Measurements from ENCODE around the gene TSC2.
"Not testable (repeated sequence)": the region's sequence is repeated elsewhere in the genome, so short reads cannot be mapped to it uniquely, and the experiment has no call there.

The TSC2 gene

GRCh38 chr16:2123706-2124376 lies 76.1 kb downstream of the TSC2 start:
- DNase-seq = not testable (repeated sequence)

- DNase-seq = not testable (repeated sequence)
Observed at GRCh38 chr16:2124377-2124693, 76.5 kb downstream of the TSC2 start.

DNA sequence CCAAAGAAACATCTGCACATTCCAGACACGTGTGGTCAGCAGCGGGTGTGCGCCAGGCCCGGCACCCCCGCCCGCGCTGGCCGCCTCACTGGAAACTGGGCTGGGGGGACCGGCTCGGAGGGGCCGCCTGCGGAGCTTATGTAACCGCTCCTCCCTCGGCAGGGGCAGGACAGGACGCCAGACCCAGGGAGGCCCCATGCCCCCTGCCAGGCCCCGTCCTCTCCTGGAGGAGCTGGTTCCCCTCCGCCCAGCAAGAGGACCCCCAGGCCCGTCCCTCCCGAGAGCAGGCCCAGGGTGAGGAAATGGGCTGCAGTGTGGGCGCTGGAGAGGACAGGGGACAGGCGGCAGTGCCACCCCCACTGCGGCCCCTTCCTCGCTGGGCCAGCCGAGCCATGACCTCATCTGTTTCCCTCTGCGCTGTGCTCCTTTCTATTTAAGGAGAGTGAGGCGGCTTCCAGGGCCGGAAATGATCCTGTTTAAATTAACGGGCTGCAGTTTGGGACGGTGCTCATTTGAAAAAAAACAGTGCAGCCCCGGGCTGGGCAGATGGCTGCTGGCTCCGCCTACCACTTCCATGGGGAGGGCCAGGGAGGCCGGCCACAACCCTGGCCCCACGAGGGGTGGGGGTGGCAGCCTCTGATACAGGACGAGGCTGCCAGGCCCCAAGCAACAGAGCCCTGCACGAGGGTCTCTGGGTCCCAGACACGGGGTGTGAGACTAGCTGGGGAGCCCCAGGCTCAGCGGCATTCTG lies 77.1 kb downstream of the TSC2 start:
- DNase-seq = not testable (repeated sequence)

- not testable (repeated sequence) for DNase-seq
Observed at GRCh38 chr16:2125609-2126008, 77.8 kb downstream of the TSC2 start.

- DNase-seq = not testable (repeated sequence)
Observed at GRCh38 chr16:2126161-2126743, 78.5 kb downstream of the TSC2 start.

- DNase-seq = not testable (repeated sequence)
Observed at GRCh38 chr16:2126928-2127556, 79.3 kb downstream of the TSC2 start.

- not testable (repeated sequence) for DNase-seq
Observed at GRCh38 chr16:2127630-2128280, 80.0 kb downstream of the TSC2 start.

DNA sequence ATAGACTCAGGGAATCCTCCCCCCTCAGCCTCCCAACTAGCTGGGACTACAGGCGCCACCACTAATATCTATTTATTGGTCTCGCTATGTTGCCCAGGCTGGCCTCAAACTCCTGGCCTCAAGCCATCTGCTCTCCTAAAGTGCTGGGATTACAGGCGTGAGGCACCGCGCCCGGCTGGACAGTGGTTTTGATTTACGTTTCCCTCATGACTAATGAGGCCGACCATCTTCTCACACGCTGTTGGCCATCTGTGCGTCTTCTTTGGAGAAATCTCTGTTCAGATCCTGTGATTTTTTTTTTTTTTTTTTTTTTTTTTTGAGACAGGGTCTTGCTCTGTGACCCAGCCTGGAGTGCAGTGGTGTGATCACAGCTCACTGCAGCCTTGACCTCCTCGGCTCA lies 81.5 kb downstream of the TSC2 start:
- not testable (repeated sequence) for DNase-seq

DNA sequence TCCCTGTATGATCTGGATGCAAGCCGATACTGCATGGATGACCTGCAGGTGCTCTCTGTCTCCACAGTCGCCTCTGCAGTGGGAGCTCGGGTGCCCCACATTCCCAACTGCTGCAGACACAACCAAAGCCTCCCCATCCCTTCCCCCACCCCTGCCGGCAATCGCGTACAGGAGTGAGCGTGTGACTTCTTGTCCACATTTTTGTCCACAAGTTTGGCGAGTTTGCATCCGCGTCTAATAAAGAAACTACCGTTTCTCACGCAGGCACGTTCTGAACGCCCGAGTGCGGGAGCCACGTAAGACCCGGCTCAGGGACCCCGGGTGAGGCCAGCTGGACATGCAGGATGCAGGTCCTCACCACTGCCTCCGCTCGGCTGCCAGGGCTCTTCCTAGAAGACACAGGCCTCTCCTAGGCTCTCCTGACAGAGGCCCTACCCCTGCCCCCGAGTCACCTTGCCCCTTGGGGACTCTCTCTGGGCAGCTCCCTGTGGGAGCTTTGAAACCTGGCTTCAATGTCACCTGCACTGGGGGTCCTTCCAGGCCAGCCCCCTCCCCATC lies 82.2 kb downstream of the TSC2 start:
- not testable (repeated sequence) for DNase-seq

- DNase-seq = not testable (repeated sequence)
Observed at GRCh38 chr16:2133797-2134196, 86.0 kb downstream of the TSC2 start.

DNA sequence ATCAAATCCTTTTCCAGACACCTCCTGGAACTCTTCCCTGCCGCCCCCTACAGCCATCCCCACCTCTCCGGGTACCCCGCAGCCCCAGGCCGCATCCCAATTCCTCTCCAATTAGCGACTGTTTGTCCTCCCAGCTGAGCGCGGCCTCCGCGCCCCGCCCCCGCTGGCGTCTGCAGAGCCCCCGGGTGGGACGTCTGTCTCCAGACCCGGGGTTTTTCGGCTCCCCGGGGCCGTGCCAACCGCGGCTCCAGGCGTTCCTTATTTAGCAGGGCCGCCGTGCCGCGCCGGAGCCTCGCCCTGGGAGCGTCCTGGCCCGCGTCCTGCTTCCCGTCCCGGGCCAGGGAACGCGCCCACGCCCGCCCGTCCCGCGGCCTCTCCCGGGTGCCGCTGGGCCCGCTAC lies 87.3 kb downstream of the TSC2 start:
- not testable (repeated sequence) for DNase-seq

DNA sequence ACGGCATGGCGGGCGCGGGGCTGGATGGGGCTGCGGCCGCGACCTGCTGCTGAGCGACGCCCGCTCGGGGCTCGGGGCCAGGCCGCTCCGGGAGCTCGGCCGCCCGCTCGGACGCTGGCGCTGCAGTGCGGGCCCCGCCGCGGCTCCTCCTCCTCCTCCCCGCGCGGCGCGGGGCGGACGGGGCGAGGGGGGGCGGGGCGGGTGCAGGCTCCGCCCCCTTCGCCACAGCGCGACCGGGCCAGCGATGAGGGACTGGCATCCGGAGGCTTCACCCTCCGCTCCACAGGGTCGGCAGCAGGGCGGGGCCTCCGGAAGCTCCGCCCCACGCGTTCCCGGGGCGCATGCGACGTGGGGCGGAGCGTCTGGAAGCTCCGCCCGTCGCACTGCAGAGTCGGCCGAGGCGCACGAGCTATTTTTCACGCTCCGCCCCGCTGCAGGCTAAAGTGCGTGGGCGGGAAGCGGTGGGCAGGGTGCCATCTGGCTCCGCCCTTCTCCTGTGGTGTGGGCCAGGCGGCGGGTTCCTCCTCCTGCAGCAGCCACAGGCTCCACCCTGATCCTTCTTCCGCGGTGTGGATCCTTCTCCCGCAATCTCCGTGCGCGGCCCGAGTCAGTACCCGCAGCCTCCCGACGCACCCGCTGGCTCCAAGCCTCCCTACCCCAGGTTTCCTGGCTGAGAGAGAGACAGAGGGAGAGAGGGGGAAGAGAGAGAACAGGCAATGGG lies 88.1 kb downstream of the TSC2 start, which contains the start of gene PKD1:
Gene PKD1 (minus strand): TSS at position 129 of the 721 bp plus-strand sequence. CDS start 209 bp downstream, outside the sequence.
- peak; percentile 98 for DNase-seq
